Calu3 (cell line): ENCODE measurements around the gene TAF11L13. TPM values are rescaled to one million over a fixed set of nuclear protein-coding genes. Genes with fewer than 3 reads are reported as not detected.
"Not testable (repeated sequence)": the region's sequence is repeated elsewhere in the genome, so short reads cannot be mapped to it uniquely, and the experiment has no call there.

Experiments used
- Bru-seq: library from RNA; stranded (reverse); fragments of 400-500 nt; gene quantifications from one replicate; lab custom pipeline; 2021; lab: Mats Ljungman, UMichigan
- BruChase-seq, 2 experiments: library from RNA; stranded (reverse); fragments of 400-500 nt; gene quantifications; one replicate each; lab custom pipeline; 2021; lab: Mats Ljungman, UMichigan
- BruUV-seq: library from RNA; stranded (reverse); fragments of 400-500 nt; replicated peaks from 2 replicates; lab custom pipeline; 2021; lab: Mats Ljungman, UMichigan
- CTCF ChIA-PET: fragments of 300-600 bp; sonication (Branson Sonifier 250); formaldehyde crosslinking; loops from one replicate; lab custom pipeline; 2022; ENCODE audit warnings: antibody characterized with exemption; lab: Charles Lee
- DNase-seq: peaks from one replicate; pipeline ENCODE4 v3.0.0; 2022
- H3K27ac Mint-ChIP-seq: one replicate; pipeline ENCODE4 v1.8.0; 2022; ENCODE audit warnings: mixed read lengths; ENCODE audit not compliant: unreplicated experiment
- H3K27me3 Mint-ChIP-seq: one replicate; pipeline ENCODE4 v1.8.0; 2022; ENCODE audit warnings: mixed read lengths; ENCODE audit not compliant: unreplicated experiment
- H3K36me3 Mint-ChIP-seq: one replicate; pipeline ENCODE4 v1.8.0; 2022; ENCODE audit warnings: mild to moderate bottlenecking, moderate library complexity, mixed read lengths; ENCODE audit not compliant: insufficient read depth, unreplicated experiment
- H3K4me1 Mint-ChIP-seq: one replicate; pipeline ENCODE4 v1.8.0; 2022; ENCODE audit warnings: mild to moderate bottlenecking, low read depth, mixed read lengths; ENCODE audit not compliant: unreplicated experiment
- H3K4me3 Mint-ChIP-seq: one replicate; pipeline ENCODE4 v1.8.0; 2022; ENCODE audit warnings: mild to moderate bottlenecking, low read depth, moderate library complexity, mixed read lengths; ENCODE audit not compliant: unreplicated experiment
- H3K9me3 Mint-ChIP-seq: one replicate; pipeline ENCODE4 v1.8.0; 2022; ENCODE audit warnings: low read depth, mixed read lengths; ENCODE audit not compliant: unreplicated experiment
- CTCF ChIP-seq: fragments of 200-600 bp; IDR thresholded peaks from one replicate; pipeline ENCODE4 v1.8.0; 2022; ENCODE audit warnings: antibody characterized with exemption; ENCODE audit not compliant: unreplicated experiment
- intact Hi-C: fragments of 100-400 bp; cut with micrococcal nuclease; formaldehyde crosslinking; loops from one replicate; pipeline ENCODE4 v1.10.0; 2022; ENCODE audit not compliant: unreplicated experiment
- long read RNA-seq: library from polyadenylated mRNA; stranded (forward); transcript quantifications from one replicate; pipeline ENCODE4 v2.0.0, GENCODE V29; 2022
- total RNA-seq: library from RNA; stranded (reverse); gene quantifications from 2 replicates; pipeline ENCODE4 v1.2.3, GENCODE V29; 2022

TAF11L13 gene
- total RNA-seq = not detected in 2 replicates
- not detected for Bru-seq, nascent RNA
- BruChase-seq, experiment 1, labeled RNA remaining after a 6-hour chase = not detected
- not detected for BruChase-seq, experiment 2, labeled RNA remaining after a 2-hour chase
- long read RNA-seq = 0 reads

GRCh38 chr5:17631788-17632187 lies at the start of gene TAF11L13:
TSS of gene TAF11L13 (plus strand) at chr5:17632088.
- BruUV-seq, intact Hi-C loops, H3K4me3 Mint-ChIP-seq, H3K4me1 Mint-ChIP-seq, H3K9me3 Mint-ChIP-seq, DNase-seq, H3K36me3 Mint-ChIP-seq, CTCF ChIA-PET, H3K27me3 Mint-ChIP-seq, H3K27ac Mint-ChIP-seq: not testable (repeated sequence)

- H3K9me3 Mint-ChIP-seq = not testable (repeated sequence)
Observed at GRCh38 chr5:17585658-17586057, 46.2 kb upstream of the TAF11L13 start, which contains the start of gene TAF11L7. TSS of gene TAF11L7 (minus strand) at chr5:17585758.

GRCh38 chr5:17590860-17591259 lies 41.0 kb upstream of the TAF11L13 start, which contains the start of gene TAF11L8:
TSS of gene TAF11L8 (minus strand) at chr5:17590960.
- H3K4me1 Mint-ChIP-seq, H3K4me3 Mint-ChIP-seq, H3K9me3 Mint-ChIP-seq, intact Hi-C loops, H3K27me3 Mint-ChIP-seq, BruUV-seq, CTCF ChIA-PET, DNase-seq, H3K36me3 Mint-ChIP-seq, H3K27ac Mint-ChIP-seq: not testable (repeated sequence)

More at GRCh38 chr5:17585658-17586057, 46.2 kb upstream of the TAF11L13 start, which contains the start of gene TAF11L7:
- H3K36me3 Mint-ChIP-seq, H3K27me3 Mint-ChIP-seq, H3K27ac Mint-ChIP-seq, BruUV-seq, H3K4me3 Mint-ChIP-seq, CTCF ChIA-PET, DNase-seq, H3K4me1 Mint-ChIP-seq, intact Hi-C loops: not testable (repeated sequence)

- H3K27ac Mint-ChIP-seq, CTCF ChIA-PET, H3K27me3 Mint-ChIP-seq, H3K4me3 Mint-ChIP-seq, BruUV-seq, intact Hi-C loops, H3K4me1 Mint-ChIP-seq, DNase-seq, H3K9me3 Mint-ChIP-seq, H3K36me3 Mint-ChIP-seq: not testable (repeated sequence)
Observed at GRCh38 chr5:17594255-17594654, 37.6 kb upstream of the TAF11L13 start, which contains the start of gene TAF11L9. TSS of gene TAF11L9 (minus strand) at chr5:17594394.

GRCh38 chr5:17597728-17598127 lies 34.2 kb upstream of the TAF11L13 start, which contains the start of gene TAF11L10:
TSS of gene TAF11L10 (minus strand) at chr5:17597828.
- intact Hi-C loops, H3K4me1 Mint-ChIP-seq, H3K36me3 Mint-ChIP-seq: not testable (repeated sequence)

GRCh38 chr5:17603880-17604279 lies 28.0 kb upstream of the TAF11L13 start, which contains the start of gene TAF11L11:
TSS of gene TAF11L11 (plus strand) at chr5:17604183.
- H3K36me3 Mint-ChIP-seq, BruUV-seq, CTCF ChIA-PET, H3K9me3 Mint-ChIP-seq, H3K27me3 Mint-ChIP-seq, intact Hi-C loops, H3K4me1 Mint-ChIP-seq, H3K27ac Mint-ChIP-seq, H3K4me3 Mint-ChIP-seq, DNase-seq: not testable (repeated sequence)

More at GRCh38 chr5:17597728-17598127, 34.2 kb upstream of the TAF11L13 start, which contains the start of gene TAF11L10:
- H3K4me3 Mint-ChIP-seq, BruUV-seq, DNase-seq, CTCF ChIA-PET, H3K27me3 Mint-ChIP-seq, H3K27ac Mint-ChIP-seq, H3K9me3 Mint-ChIP-seq: not testable (repeated sequence)

GRCh38 chr5:17604951-17605350 lies 26.9 kb upstream of the TAF11L13 start:
- Mint-ChIP-seq H3K27ac (no peak overlapping the region), H3K9me3 (peaks cover 6% of the 10 kb centered on the region), H3K27me3 (no peaks in the 10 kb centered on the region), H3K4me1 (no peaks in the 10 kb centered on the region), H3K4me3 (no peak overlapping the region), H3K36me3 (no peaks in the 10 kb centered on the region)
- no TSS peak for BruUV-seq
- CTCF ChIA-PET = no interaction called here
- no peak for TF ChIP-seq CTCF
- no peak for DNase-seq
- intact Hi-C loops = no loop called here

GRCh38 chr5:17607461-17607860 lies 24.4 kb upstream of the TAF11L13 start:
- H3K4me1 Mint-ChIP-seq, H3K27ac Mint-ChIP-seq, H3K36me3 Mint-ChIP-seq, CTCF ChIA-PET, H3K4me3 Mint-ChIP-seq, BruUV-seq, H3K9me3 Mint-ChIP-seq, DNase-seq, intact Hi-C loops, H3K27me3 Mint-ChIP-seq: not testable (repeated sequence)

- H3K9me3 Mint-ChIP-seq, CTCF ChIA-PET, H3K27me3 Mint-ChIP-seq, BruUV-seq, H3K4me3 Mint-ChIP-seq, H3K4me1 Mint-ChIP-seq, H3K36me3 Mint-ChIP-seq, intact Hi-C loops, H3K27ac Mint-ChIP-seq, DNase-seq: not testable (repeated sequence)
Observed at GRCh38 chr5:17610092-17610491, 21.8 kb upstream of the TAF11L13 start, which contains the start of gene TAF11L12. TSS of gene TAF11L12 (plus strand) at chr5:17610392.
